Stimulated activated naive CD4-positive, alpha-beta T cell treated with Interleukin-2 at 50 U/mL for 16 hours (primary cell): Measurements from ENCODE around the gene BCL11B.
"Not testable (repeated sequence)": the region's sequence is repeated elsewhere in the genome, so short reads cannot be mapped to it uniquely, and the experiment has no call there.

Source experiments
- DNase-seq: peaks from one replicate; lab custom pipeline; 2025; lab: John Stamatoyannopoulos, UW

The BCL11B gene

GRCh38 chr14:99239661-99240092 lies 32.3 kb downstream of the BCL11B start:
- DNase-seq = no peak

DNA sequence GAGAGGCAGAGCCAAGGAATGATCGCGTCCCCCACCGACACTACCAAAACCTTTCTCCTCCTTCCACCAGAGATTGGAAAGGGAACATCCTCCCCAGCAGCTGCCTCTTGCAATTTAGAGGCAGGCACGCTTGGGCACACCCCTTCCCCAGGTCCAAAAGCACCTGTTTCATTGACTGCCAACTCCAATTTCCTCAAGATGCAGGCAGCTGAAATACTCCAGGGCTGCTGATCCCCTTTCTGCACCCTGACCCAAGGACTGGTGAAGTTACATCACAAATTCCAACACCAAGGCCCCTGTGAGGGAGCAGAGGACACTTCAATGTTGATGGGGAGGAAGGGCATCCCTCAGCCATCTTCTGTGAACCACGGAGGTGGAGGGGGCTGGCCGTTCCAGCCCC lies 33.8 kb downstream of the BCL11B start:
- DNase-seq = no peak

DNA sequence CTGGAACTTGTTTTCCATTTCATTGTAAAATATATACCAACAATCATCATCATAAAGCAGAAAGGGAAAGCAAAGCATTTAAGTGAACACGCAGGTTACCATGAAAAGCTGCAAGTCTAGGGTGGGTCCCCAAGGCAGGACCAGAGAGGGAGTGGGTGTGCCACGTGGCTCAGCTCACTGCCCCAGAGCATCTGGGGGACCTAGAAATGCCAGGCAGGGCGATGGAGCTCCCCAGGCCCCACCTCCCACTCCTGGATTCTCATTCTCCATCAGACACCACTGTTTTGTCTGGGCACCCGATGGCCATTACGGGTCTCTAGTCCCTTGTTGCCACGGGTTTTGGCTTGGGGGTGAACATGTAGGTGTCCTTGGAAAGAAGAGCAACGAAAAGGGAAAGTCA lies 34.7 kb downstream of the BCL11B start:
- no peak for DNase-seq

- no peak for DNase-seq
Measured at GRCh38 chr14:99236386-99237138, 35.4 kb downstream of the BCL11B start.

- no peak for DNase-seq
Measured at GRCh38 chr14:99235582-99236320, 36.2 kb downstream of the BCL11B start.

DNA sequence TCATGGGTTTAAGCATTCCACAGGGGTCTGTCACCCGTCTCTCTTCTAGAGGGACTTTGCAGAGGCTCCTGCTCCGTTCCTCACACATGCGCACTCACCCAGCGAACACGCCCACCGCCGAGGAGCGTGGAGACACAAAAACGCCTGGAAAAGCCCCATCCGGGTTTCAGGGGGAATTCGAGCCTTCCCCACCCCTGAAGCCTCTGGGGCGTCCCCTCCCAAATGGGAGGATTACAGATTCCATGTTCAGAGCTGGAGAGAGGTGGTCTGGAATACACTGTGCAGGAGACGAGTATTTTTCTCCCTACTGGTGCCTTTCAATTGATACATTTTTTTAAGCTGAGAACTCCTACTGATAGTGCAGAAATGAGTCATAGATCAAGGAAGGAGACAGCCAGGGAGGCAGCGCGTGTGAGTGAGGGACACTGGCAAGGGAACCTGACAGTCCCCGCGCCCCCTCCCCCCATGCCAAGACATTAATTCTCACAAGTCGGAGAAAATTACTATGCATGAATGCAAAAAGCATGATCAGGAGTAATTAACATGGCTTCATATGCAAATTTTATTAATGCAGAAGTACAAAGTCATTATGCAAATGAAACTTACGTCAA lies 36.9 kb downstream of the BCL11B start:
- peak; percentile 85 for DNase-seq

DNA sequence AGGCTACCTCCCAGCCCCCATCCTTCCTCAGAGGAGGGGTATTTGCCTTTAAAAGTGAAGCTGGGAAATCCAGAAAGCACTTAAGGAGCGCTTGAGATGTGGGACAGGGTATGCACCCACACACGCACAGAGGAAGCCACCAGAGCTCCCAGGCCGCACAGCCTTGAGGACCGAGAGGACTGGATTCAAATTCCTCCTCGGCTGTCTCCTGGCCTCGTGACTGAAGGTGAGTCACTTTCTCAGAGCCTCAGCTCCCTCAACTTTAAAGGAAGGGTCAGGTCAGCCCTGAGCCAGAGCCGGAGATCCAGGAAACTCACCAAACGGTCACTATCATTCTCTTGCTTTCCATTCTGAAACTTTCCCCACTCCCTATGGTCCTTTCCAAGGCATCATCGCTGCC lies 37.6 kb downstream of the BCL11B start:
- DNase-seq = no peak

- DNase-seq = no peak
Measured at GRCh38 chr14:99233222-99234035, 38.6 kb downstream of the BCL11B start.

- no peak for DNase-seq
Measured at GRCh38 chr14:99232714-99233214, 39.2 kb downstream of the BCL11B start.

DNA sequence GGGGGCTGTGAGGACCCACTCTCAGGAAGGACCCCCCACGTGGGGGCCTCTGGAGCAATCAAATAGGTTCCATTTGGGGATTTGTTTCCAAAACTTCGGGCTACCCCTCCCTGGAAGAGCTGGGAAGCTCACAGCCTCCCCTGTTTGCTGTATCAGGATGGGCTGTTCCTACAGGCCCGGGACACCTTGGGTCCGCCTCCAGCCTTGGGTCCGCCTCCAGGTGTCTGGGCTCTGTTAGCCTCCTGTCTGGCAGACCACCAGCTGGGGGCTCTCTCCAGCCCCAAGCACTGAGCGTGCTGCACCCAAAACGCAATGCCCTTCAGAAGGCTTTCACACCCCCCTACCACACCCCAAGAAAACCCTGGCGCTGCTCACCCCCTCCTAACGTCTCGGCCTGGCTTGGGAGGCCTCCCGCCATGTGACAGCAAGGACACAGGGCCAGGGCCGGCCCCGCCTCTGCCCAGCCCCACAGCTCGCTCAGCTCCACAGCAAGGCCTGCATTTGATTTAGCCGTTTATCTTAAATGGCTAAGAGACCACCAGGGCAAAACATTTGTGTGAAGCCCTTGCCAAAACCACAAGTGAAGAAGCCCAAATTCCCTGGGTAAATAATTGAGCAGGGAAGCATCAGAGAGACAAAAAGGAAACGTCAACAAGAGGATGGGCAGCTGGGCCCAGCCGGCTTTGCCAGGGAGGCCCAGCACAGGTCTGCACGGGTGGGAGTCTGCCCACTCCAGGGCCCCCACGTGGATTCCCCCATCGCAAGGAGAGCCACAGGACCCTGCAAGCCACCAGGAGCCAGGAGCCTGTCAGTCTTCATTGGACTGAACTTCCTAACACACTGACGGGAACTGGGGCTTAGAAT lies 39.9 kb downstream of the BCL11B start:
- DNase-seq = no peak

- DNase-seq = no peak
Measured at GRCh38 chr14:99231161-99231849, 40.7 kb downstream of the BCL11B start.

DNA sequence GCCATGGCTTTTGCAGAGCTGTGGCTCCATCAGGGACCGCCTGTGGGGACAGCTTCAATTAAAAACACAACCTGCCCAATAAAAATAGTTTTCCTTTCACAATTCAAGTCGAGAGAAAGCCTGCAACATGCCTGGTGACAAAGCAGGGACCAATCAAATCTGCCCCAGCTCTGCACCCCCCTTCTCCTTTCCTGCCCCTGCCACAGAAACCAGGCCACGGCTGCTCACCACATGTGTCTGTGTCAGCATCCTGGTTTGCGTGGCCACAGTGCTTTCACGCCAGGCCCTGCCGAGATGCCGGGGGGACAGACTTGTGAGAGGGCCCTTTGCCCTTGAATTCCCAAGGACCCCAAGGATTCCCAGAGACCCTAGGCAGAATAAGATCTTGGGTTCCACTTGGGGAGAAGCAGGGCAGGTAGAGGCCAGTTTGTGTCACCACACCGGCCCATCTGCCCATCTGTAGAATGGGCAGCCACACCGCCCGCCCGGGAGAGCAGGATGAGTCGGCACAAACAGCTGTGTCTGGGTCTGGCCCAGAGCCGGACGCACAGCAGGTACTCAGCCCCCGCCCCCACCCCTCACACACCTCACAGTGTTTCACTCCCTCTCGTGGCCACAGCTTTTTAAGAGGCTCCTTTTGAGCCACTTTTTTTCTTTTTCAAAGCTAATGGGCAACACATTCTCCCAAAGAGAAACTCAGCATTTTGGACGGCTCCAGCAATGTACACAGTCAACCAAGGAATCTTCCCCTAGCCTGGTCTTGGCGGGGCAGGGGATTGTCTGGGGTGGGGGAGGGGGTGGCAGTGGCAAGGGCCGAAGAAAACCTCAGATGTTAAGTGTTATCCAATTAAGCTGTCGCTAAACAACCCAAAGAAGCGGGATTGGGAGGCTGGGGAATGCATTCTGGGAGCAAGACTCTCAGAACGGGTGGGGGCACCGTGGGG lies 41.5 kb downstream of the BCL11B start:
- DNase-seq = peak; percentile 83

GRCh38 chr14:99229654-99230207 lies 42.3 kb downstream of the BCL11B start:
- peak; percentile 19 for DNase-seq

GRCh38 chr14:99228760-99229159 lies 43.2 kb downstream of the BCL11B start:
- not testable (repeated sequence) for DNase-seq

GRCh38 chr14:99226687-99227086 lies 45.3 kb downstream of the BCL11B start:
- no peak for DNase-seq

DNA sequence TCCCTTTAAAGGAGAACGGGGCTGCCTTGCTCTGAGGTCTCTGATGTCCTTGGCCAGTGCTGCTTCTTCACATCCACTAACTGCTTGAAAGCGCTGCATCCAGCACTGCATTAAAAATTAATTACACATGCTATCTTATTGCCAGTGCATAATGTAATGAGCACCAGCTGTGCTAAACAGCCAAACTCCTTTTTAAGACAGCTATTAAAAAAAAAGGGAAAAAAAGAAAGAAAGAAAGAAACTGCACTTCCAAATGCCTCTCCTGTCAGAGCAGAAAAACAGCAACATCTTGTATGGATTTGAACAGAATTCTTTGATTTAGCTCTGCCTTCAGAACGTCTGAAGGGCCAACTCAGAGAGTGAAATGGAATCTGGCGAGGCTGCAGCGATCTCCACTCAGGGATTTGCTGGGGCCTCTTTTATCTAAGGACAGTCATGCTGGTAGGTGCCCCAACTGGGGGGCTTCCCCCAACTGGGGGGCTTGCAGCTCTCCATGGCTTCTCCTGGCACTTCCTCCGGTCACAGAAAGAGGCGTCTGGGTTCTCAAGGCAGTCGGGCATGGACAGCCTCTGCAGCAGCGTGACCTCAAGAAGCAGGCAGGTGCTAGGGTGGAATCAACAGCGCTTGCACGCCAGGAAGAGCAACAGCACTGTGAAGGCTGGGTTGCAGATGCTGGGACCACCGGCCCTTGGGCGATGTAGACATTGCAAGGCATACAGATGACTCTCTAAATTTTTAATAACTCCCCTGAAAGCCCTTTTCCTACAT lies 46.4 kb downstream of the BCL11B start:
- no peak for DNase-seq

- DNase-seq = no peak
Measured at GRCh38 chr14:99224948-99225347, 47.0 kb downstream of the BCL11B start.
